ENCODE measurements around the gene RARRES1.

RARRES1 gene

GRCh38 chr3:158731938-158732855, at the start of gene RARRES1:
Gene RARRES1 (minus strand): TSS chr3:158732457. CDS start chr3:158732415, 42 bp downstream.
- DNase-seq = peak in 26 of 56 donors; percentile 10 to 56 (median 28)

GRCh38 chr3:158781849-158782248, 49.6 kb upstream of the RARRES1 start:
- DNase-seq = no peak

DNA sequence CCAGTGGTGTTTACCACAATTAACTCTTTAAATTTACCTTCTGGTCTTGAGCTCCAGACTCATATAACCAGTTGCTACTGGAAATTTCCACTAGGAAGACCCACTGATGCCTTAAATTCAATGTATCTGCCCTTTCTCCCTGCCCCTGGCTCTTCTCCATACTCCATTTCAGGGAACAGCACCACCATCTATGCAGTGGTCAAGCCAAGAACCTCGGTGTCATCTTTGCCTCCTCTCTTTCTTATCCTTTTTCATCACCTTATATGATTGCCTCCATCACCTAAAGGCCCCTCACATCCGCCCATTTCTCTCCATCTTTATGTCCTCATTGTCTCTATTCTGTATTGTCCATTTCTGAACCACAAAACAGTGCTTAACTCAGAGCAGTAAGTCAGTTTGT, 48.9 kb upstream of the RARRES1 start:
- DNase-seq = no peak

- no peak for DNase-seq
Observed at GRCh38 chr3:158780766-158781165, 48.5 kb upstream of the RARRES1 start.

DNA sequence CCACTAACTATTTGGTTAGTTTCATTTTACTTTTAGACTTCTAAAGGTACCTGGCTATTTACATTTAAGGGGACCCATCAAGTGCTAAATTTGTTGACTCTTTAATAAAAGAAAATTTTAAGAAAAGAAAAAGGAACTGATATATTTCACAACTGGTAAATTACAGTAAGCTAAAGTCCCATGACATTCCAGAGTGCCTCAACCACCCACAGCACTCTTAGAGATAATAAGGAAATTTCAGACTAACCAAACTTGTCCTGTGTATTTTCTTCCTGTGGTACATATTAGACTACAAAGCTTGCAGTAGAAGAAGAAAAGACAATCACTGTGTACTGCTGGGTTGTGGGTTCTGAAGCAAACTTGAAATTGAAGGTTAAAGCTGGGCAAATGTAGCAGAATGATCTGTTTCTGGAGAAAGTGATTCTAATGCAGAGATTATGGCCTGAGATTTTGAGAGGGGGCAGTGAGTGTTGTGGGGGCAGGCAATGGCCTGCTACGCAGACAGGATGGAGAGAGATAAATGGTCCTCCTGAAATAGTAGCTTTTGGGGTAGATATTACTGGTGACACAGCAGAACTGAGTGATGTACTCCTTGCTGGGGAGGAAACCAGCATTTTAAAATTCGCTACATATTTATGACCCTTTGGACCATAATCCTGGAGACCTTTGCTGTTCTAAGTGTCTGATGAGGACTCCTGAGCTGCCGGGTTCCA, 45.1 kb upstream of the RARRES1 start:
- no peak for DNase-seq

- no peak for DNase-seq
Observed at GRCh38 chr3:158776531-158776930, 44.3 kb upstream of the RARRES1 start.

DNA sequence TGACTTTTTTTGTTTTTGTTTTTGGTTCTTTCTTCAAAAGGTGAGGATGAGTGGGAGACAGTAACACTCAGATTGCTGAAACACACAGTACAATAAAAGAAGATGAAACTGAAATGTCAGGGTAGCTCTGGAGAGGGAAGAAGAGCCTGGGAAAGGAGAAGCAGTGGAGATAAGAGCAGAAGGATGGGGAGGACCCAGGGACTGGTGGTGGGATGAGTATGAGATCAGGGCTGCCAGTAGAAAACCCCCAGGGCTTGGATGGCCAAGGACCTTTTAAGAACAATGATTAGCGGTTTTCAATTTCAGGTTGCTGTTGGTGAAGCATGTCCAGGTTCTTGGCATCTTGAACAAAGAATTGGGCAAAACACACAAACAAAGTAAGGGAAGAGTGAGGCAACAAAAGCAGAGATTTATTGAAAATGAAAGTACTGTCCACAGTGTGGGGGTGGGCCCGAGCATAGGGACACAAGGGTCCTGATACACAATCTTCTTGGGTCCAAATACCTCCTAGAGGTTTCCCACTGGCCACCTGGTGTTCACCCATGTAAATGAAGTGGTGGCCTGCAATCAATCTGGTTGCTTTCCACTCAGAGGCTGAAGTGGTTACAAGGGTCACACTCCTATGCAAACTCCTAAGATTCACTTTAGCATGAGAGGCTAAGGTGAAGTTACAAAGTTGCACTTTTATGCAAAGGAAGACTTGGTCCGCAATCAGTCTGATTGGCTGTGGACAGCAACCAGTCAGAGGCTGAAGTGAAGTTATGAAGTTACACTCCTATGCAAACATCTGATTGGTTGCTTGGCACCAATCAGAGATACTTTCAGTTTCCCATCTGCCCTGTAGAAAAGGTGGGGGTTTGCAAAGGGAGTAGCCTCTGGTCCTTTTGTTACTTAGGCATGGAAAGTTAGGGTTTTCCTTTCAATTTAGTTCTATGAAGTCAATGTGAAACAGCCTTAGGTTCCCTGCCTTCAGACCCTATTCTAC, 43.5 kb upstream of the RARRES1 start:
- no peak for DNase-seq

- no peak for DNase-seq
Observed at GRCh38 chr3:158774965-158775364, 42.7 kb upstream of the RARRES1 start.

DNA sequence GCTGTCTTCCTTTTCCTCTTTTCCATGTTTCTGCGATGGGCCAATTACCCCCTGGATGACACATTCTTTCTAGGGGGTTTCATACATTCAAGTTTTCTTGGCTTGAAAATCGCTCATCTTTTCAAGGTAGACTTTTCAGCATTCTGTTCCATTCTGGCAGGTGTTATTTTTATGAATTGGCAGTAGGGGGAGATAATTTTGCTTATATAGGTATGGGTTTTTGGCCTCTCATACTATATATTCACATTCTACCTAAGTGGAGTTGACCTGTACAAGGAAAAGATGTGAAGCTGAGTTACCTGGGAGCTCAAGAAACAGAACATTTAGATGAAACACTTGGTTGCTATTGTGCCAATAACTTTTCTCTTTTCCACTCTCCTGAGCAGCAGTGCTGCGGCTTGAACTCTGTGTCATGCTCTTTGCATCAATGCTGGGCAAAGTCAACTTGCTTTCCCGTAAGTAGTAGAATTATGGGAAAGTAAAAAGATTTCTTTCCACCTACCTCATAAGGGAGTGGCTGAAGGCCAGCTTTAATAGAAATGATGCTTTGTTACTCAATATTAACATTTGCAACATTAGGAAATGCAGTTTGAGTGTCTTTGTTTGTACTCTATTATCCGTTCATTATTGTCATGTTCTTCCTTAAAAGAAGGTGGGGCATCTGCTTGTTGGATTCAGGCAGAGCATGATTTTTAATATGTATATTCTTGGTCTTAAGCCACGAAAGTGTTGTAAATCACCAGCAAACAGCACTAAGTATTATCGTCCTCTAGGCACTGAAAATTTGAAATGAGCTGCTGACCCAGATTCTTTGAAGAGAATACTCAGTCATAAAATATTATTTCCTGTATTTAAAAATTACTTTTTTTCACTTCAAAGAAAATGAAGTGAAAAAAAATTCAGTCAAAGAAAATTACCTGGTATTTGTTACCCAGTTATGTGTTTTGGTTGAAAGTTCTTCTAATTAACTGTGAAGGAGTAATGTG, 41.9 kb upstream of the RARRES1 start:
- DNase-seq = no peak

GRCh38 chr3:158773166-158773565, 40.9 kb upstream of the RARRES1 start:
- no peak for DNase-seq

DNA sequence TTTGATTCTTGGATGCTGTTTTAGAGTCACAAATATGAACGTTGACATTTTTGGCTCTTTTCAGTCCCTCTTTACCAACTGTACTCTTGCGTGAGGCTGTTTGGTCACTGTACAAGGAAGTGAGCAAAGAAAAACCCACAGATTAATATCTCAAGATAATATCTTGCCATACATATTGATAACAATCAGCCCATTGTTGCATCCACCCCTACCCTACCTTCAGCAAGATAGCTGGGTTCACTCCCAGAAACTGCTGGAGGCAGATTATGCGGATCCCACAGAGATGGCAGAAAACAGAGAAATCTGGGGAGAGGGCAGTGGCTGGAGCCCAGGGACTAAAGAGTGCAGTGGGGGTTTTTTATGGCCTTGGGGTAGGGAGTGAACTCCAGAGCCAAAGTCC, 39.7 kb upstream of the RARRES1 start:
- no peak for DNase-seq

- no peak for DNase-seq
Observed at GRCh38 chr3:158771577-158771976, 39.3 kb upstream of the RARRES1 start.

- no peak for DNase-seq
Observed at GRCh38 chr3:158770741-158771350, 38.6 kb upstream of the RARRES1 start.

DNA sequence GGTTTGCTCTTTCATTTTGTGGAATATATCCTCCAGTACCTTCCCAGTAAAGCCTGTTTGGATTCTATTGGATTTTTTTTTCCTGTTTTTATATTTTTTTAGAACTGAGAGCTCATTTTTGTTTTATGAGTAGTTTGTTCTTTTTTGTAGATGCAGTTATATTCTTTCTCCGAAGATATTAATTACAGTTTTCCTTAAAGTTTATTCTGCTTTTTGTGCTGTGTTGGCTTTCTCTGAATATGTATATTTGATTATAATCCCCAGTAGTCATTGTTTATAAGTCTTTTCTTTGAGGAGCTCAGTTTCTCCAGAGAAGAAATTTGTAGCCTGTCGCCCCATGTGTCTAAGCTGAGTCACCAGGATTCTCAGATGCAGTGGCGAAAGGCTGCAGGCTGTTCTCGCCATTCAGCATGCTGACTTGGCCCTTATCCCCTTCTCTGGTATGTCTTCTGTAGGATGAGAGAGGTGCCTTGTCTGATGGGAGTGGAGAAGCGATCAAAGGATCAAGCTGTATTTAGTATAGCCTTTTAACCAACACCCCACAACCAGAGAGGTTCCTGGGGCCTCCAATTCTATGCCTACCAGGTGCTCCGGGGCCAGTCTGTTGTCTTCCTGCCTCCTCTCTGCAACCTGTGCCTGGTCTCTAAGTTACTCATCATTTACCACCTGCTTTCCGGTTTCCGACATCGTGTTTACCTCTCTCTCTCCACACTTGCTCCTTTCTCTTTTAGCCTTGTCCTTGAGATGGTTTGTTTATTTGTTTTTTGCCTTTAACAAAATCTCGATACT, 37.9 kb upstream of the RARRES1 start:
- DNase-seq = no peak

- DNase-seq = no peak
Observed at GRCh38 chr3:158769549-158769948, 37.3 kb upstream of the RARRES1 start.

GRCh38 chr3:158768881-158769543, 36.8 kb upstream of the RARRES1 start:
- DNase-seq = no peak

- DNase-seq = peak in 5 of 56 donors; percentile 7 to 17 (median 14)
Observed at GRCh38 chr3:158768361-158768787, 36.1 kb upstream of the RARRES1 start.

DNA sequence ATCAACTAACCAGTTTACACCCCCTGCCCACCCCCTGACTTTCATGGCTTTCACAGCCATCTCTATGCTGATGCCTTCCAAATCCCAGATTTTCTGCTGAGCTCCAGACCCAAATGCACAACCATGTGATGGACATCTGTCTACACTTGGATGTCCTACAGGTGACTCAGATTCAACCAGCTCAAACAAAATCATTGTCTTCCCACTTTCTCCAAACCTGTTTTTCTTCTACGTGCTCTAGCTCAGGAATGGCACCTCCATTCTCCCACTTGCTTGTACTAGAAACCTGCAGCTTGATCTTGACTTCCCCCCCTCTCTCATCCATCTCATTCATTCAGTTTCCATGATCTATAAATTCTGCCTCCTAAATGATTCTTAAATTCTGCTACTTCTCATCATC, 34.1 kb upstream of the RARRES1 start:
- DNase-seq = no peak

Data from nucleus accumbens (tissue), 56 donors.